ENCODE measurements around the gene USP54. TPM values are rescaled to one million over a fixed set of nuclear protein-coding genes. Genes with fewer than 3 reads are reported as not detected.

Gene USP54
- total RNA-seq, 1 experiment from 2014 or later: 37.9 TPM

GRCh38 chr10:73576890-73577591 lies 14.1 kb downstream of the USP54 start:
- no peak overlapping the region for H3K27ac ChIP-seq (ENCODE audit: insufficient read length, low read depth, low read length)
- no peak overlapping the region for H2BK120ac ChIP-seq (ENCODE audit: low read depth, low read length, poor library complexity, severe bottlenecking)
- H3K9me3 ChIP-seq (ENCODE audit: control insufficient read depth, low read depth, low read length): no peaks in the 10 kb centered on the region
- no peak overlapping the region for H2BK12ac ChIP-seq (ENCODE audit: insufficient read length, low read depth, low read length)
- no peak overlapping the region for H3K18ac ChIP-seq (ENCODE audit: insufficient read length, low read depth, low read length)
- H2BK20ac ChIP-seq (ENCODE audit: low read depth, low read length, poor library complexity, severe bottlenecking): no peak overlapping the region
- H3K9ac ChIP-seq (ENCODE audit: extremely low read depth, insufficient read length, low read length): no peak overlapping the region
- no peak for DNase-seq
- H3K27me3 Mint-ChIP-seq (ENCODE audit: low read depth): no peaks in the 10 kb centered on the region
- no peaks in the 10 kb centered on the region for H3K23me2 ChIP-seq (ENCODE audit: insufficient read length, low read depth, low read length, poor library complexity, severe bottlenecking)
- H2AK5ac ChIP-seq (ENCODE audit: insufficient read length, low read length): no peak overlapping the region
- H3K79me2 ChIP-seq (ENCODE audit: insufficient read depth, low read length): no peaks in the 10 kb centered on the region
- no peak overlapping the region for H3K4ac ChIP-seq (ENCODE audit: low read depth, low read length)
- H2AFZ ChIP-seq (ENCODE audit: low read length): no peak overlapping the region
- no peak overlapping the region for H4K8ac ChIP-seq (replicated peaks; ENCODE audit: insufficient read length, low read depth, low read length)
- H3K27ac Mint-ChIP-seq: no peak overlapping the region
- TF ChIP-seq CTCF (conservative IDR thresholded peaks at IDR 0.05): no peak
- no peak overlapping the region for H3K4me2 ChIP-seq (ENCODE audit: insufficient read depth, insufficient read length, low read length)
- H4K91ac ChIP-seq (ENCODE audit: insufficient read length, low read depth, low read length): no peak overlapping the region
- H3K27me3 ChIP-seq (ENCODE audit: insufficient read depth, low read length): no peaks in the 10 kb centered on the region
- H3T11ph ChIP-seq (ENCODE audit: low read length): no peak overlapping the region
- no peak overlapping the region for H3K56ac ChIP-seq (ENCODE audit: insufficient read length, low read depth, low read length)
- H3K79me1 ChIP-seq (ENCODE audit: insufficient read depth, low read depth, low read length, poor library complexity, severe bottlenecking): no peaks in the 10 kb centered on the region
- H3K36me3 Mint-ChIP-seq (ENCODE audit: insufficient read depth in 1 of 3, low read depth in 3 of 3): peaks cover 0 to 5% (median 5%) of the 10 kb centered on the region in 3 experiments; a peak in 2 of 7 replicates
- H2BK5ac ChIP-seq (ENCODE audit: insufficient read length, low read length): no peak overlapping the region
- peaks cover 1% of the 10 kb centered on the region in 2 experiments; a peak in 3 of 4 replicates for H3K4me1 Mint-ChIP-seq
- H3K4me3 Mint-ChIP-seq: no peak overlapping the region
- no peak overlapping the region for H3K14ac ChIP-seq (ENCODE audit: insufficient read depth, low read length)
- WGBS (ENCODE audit: extremely low coverage, insufficient read length, low lambda C conversion rate): no CpG with 5 or more reads among the region's 3 CpGs
- no peak overlapping the region for H2BK15ac ChIP-seq (ENCODE audit: low read depth, low read length)
- H3K4me1 ChIP-seq (ENCODE audit: insufficient read depth, low read length): no peaks in the 10 kb centered on the region
- no peaks in the 10 kb centered on the region for H3K9me3 Mint-ChIP-seq
- H3K23ac ChIP-seq (ENCODE audit: insufficient read length, low read depth, low read length): no peak overlapping the region
- no peaks in the 10 kb centered on the region for H4K20me1 ChIP-seq (ENCODE audit: control insufficient read depth, insufficient read depth, insufficient read length)
- no peak overlapping the region for H4K5ac ChIP-seq (ENCODE audit: insufficient read length, low read depth, low read length)

Measured in H9 (cell line).